H1 (cell line): Measurements from ENCODE around the gene PTPRG. TPM values are rescaled to one million over a fixed set of nuclear protein-coding genes. Genes with fewer than 3 reads are reported as not detected.

Source experiments
- CTCF ChIA-PET: fragments of 300-600 bp; sonication (Branson Sonifier 250); formaldehyde crosslinking; loops from one replicate; lab custom pipeline; 2021; ENCODE audit not compliant: partially characterized antibody; lab: Charles Lee
- POLR2A ChIA-PET: fragments of 300-600 bp; sonication (Branson Sonifier 250); formaldehyde crosslinking; loops from one replicate; lab custom pipeline; 2021; ENCODE audit warnings: inconsistent platforms; ENCODE audit not compliant: partially characterized antibody; lab: Charles Lee
- DNase-seq, 2 experiments: peaks; one replicate each; pipeline versions ENCODE4 v3.0.0 to v3.0.0-alpha.2; 2010 to 2022; ENCODE audit warnings: low spot score in 2 of 2, low read depth in 1 of 2, mixed read lengths in 1 of 2
- FAIRE-seq: peaks from 2 replicates; lab custom pipeline; 2011; peaks lifted over from hg19 to GRCh38; lab: Jason Lieb, UNC
- H2AFZ ChIP-seq: 2 replicates; pipeline ENCODE4 v1.8.1; 2012; ENCODE audit warnings: low read length, inconsistent platforms
- H2AK5ac ChIP-seq: 2 replicates; pipeline ENCODE4 v1.6.1; 2013; ENCODE audit warnings: low read depth, low read length
- H2BK120ac ChIP-seq: replicated peaks from 2 replicates; pipeline ENCODE3; 2013; ENCODE audit warnings: low read depth, low read length, inconsistent platforms
- H2BK12ac ChIP-seq: 2 replicates; pipeline ENCODE4 v1.6.1; 2013; ENCODE audit warnings: low read depth, low read length
- H2BK15ac ChIP-seq: 2 replicates; pipeline ENCODE4 v1.6.1; 2013; ENCODE audit warnings: low read length
- H2BK20ac ChIP-seq: 2 replicates; pipeline ENCODE4 v1.6.1; 2013; ENCODE audit warnings: low read length
- H2BK5ac ChIP-seq: 2 replicates; pipeline ENCODE4 v1.6.1; 2013; ENCODE audit warnings: low read depth, low read length
- H3K14ac ChIP-seq: 2 replicates; pipeline ENCODE4 v1.6.1; 2013; ENCODE audit warnings: inconsistent platforms; ENCODE audit not compliant: insufficient read length
- H3K18ac ChIP-seq: 2 replicates; pipeline ENCODE4 v1.6.1; 2013; ENCODE audit warnings: low read length; ENCODE audit errors: extremely low read depth
- H3K23ac ChIP-seq: 2 replicates; pipeline ENCODE4 v1.6.1; 2013; ENCODE audit warnings: inconsistent platforms; ENCODE audit not compliant: insufficient read length
- H3K23me2 ChIP-seq: 2 replicates; pipeline ENCODE4 v1.6.1; 2013; ENCODE audit warnings: low read depth, low read length
- H3K27ac ChIP-seq: 2 replicates; pipeline ENCODE4 v1.6.1; 2011; ENCODE audit warnings: low read depth, low read length, inconsistent platforms
- H3K27me3 ChIP-seq, 4 experiments: replicated peaks in 1 of 4; 1 replicate in 1 of 4; 2 replicates in 3 of 4; pipeline versions ENCODE4 v1.6.1 to v1.8.1; 2011 to 2013; ENCODE audit warnings: low read length in 3 of 4, mild to moderate bottlenecking in 3 of 4, inconsistent platforms in 2 of 4, mixed read lengths in 2 of 4, moderate library complexity in 1 of 4; ENCODE audit not compliant: control insufficient read depth in 3 of 4, insufficient read depth in 3 of 4; ENCODE audit errors: extremely low read depth in 1 of 4
- H3K36me3 ChIP-seq, 4 experiments: 2 replicates each; pipeline versions ENCODE4 v1.6.1 to v1.8.1; 2011 to 2013; ENCODE audit warnings: mild to moderate bottlenecking in 4 of 4, low read length in 3 of 4, moderate library complexity in 2 of 4, control low read depth in 1 of 4, inconsistent platforms in 1 of 4; ENCODE audit not compliant: insufficient read depth in 4 of 4, control insufficient read depth in 2 of 4
- H3K4ac ChIP-seq: replicated peaks from 2 replicates; pipeline ENCODE3; 2013; ENCODE audit warnings: low read length, low read depth, mixed read lengths, inconsistent platforms; ENCODE audit not compliant: insufficient read length
- H3K4me1 ChIP-seq, 4 experiments: replicated peaks in 1 of 4; 1 replicate in 1 of 4; 2 replicates in 3 of 4; pipeline versions ENCODE4 v1.6.1 to v1.8.1; 2011 to 2013; ENCODE audit warnings: low read length in 3 of 4, inconsistent platforms in 2 of 4, mixed read lengths in 1 of 4; ENCODE audit not compliant: insufficient read depth in 4 of 4, control insufficient read depth in 3 of 4
- H3K4me2 ChIP-seq, 2 experiments: 2 replicates each; pipeline versions ENCODE4 v1.6.1 to v1.8.1; 2011 to 2013; ENCODE audit warnings: low read depth in 2 of 2, low read length in 2 of 2, control low read depth in 1 of 2, inconsistent platforms in 1 of 2, mild to moderate bottlenecking in 1 of 2; ENCODE audit not compliant: insufficient read depth in 1 of 2
- H3K4me3 ChIP-seq, 4 experiments: fragments of 200-600, 300-600 bp in 1 of 4; sonication (generic), shearing (Covaris generic), sonication (Bioruptor Twin) in 1 of 4; 2 replicates each; pipeline versions ENCODE4 v1.5.1 to v1.8.1; 2011 to 2016; ENCODE audit warnings: low read length in 4 of 4, low read depth in 3 of 4, control low read depth in 2 of 4, inconsistent platforms in 2 of 4, mild to moderate bottlenecking in 2 of 4, mixed read lengths in 1 of 4, moderate library complexity in 1 of 4; ENCODE audit not compliant: insufficient read depth in 2 of 4; ENCODE audit errors: extremely low read depth in 1 of 4
- H3K56ac ChIP-seq: replicated peaks from 2 replicates; pipeline ENCODE3; 2013; ENCODE audit warnings: low read depth, mild to moderate bottlenecking, mixed read lengths, low read length, inconsistent platforms; ENCODE audit not compliant: insufficient read length
- H3K79me1 ChIP-seq: 2 replicates; pipeline ENCODE4 v1.6.1; 2013; ENCODE audit warnings: low read depth, low read length, control low read depth
- H3K79me2 ChIP-seq, 2 experiments: 2 replicates each; pipeline versions ENCODE4 v1.6.1 to v1.8.1; 2012 to 2013; ENCODE audit warnings: low read length in 2 of 2, mild to moderate bottlenecking in 2 of 2, inconsistent platforms in 1 of 2; ENCODE audit not compliant: insufficient read depth in 2 of 2, control insufficient read depth in 1 of 2
- H3K9ac ChIP-seq, 4 experiments: replicated peaks in 1 of 4; 1 replicate in 1 of 4; 2 replicates in 3 of 4; pipeline versions ENCODE4 v1.6.1 to v1.8.1; 2011 to 2013; ENCODE audit warnings: low read depth in 3 of 4, low read length in 3 of 4, control low read depth in 2 of 4, mild to moderate bottlenecking in 2 of 4, moderate library complexity in 2 of 4, inconsistent platforms in 1 of 4; ENCODE audit errors: extremely low read depth in 1 of 4
- H3K9me3 ChIP-seq, 2 experiments: 2 replicates each; pipeline versions ENCODE4 v1.6.1 to v1.8.1; 2012 to 2013; ENCODE audit warnings: mild to moderate bottlenecking in 2 of 2, moderate library complexity in 2 of 2, control low read depth in 1 of 2, inconsistent platforms in 1 of 2, low read depth in 1 of 2, low read length in 1 of 2, mixed read lengths in 1 of 2; ENCODE audit not compliant: insufficient read depth in 2 of 2
- H4K20me1 ChIP-seq, 2 experiments: replicated peaks in 1 of 2; 2 replicates each; pipeline versions ENCODE3 to v1.8.1; 2011 to 2013; ENCODE audit warnings: inconsistent platforms in 2 of 2, low read length in 2 of 2, mild to moderate bottlenecking in 1 of 2; ENCODE audit not compliant: insufficient read depth in 2 of 2, control insufficient read depth in 1 of 2
- H4K5ac ChIP-seq: 2 replicates; pipeline ENCODE4 v1.6.1; 2013; ENCODE audit warnings: low read length, low read depth, mixed read lengths, inconsistent platforms; ENCODE audit not compliant: insufficient read length
- H4K8ac ChIP-seq: 2 replicates; pipeline ENCODE4 v1.8.0; 2013; ENCODE audit warnings: mild to moderate bottlenecking, moderate library complexity, low read length, inconsistent platforms; ENCODE audit not compliant: insufficient read depth; ENCODE audit errors: extremely low read depth
- H4K91ac ChIP-seq: replicated peaks from 2 replicates; pipeline ENCODE3; 2013; ENCODE audit warnings: low read length, mixed read lengths, inconsistent platforms; ENCODE audit not compliant: insufficient read length
- BACH1 ChIP-seq: IDR thresholded peaks from 2 replicates; pipeline ENCODE4 v1.6.1; 2012; ENCODE audit warnings: low read length, improper control_type of control experiment
- JUND ChIP-seq: IDR thresholded peaks from 2 replicates; pipeline ENCODE4 v1.6.1; 2011; ENCODE audit warnings: mild to moderate bottlenecking, improper control_type of control experiment, low read length
- RAD21 ChIP-seq, 2 experiments: IDR thresholded peaks in 1 of 2; conservative IDR thresholded peaks in 1 of 2; 2 replicates each; pipeline ENCODE4 v1.6.1; 2011; ENCODE audit warnings: low read depth in 2 of 2, low read length in 2 of 2, improper control_type of control experiment in 1 of 2, inconsistent platforms in 1 of 2, mild to moderate bottlenecking in 1 of 2, moderate library complexity in 1 of 2
- RNF2 ChIP-seq: fragments of 200-900, 300-1000 bp; sonication (generic); IDR thresholded peaks from 2 replicates; pipeline ENCODE4 v1.7.1; 2016; ENCODE audit warnings: borderline replicate concordance, low read depth, mild to moderate bottlenecking, antibody characterized with exemption, low read length; ENCODE audit not compliant: poor library complexity, severe bottlenecking; ENCODE audit errors: missing control alignments
- SIN3A ChIP-seq, 2 experiments: IDR thresholded peaks in 1 of 2; conservative IDR thresholded peaks in 1 of 2; 2 replicates each; pipeline ENCODE4 v1.6.1; 2011 to 2012; ENCODE audit warnings: low read length in 2 of 2, improper control_type of control experiment in 1 of 2, low read depth in 1 of 2, mild to moderate bottlenecking in 1 of 2
- SIRT6 ChIP-seq: IDR thresholded peaks from one replicate; pipeline ENCODE4 v1.7.1; 2012; ENCODE audit warnings: low read length, inconsistent platforms
- WGBS, 2 experiments: shearing (Covaris generic) in 1 of 2; methylation state at CpG; one replicate each; pipeline versions ENCODE4 v1.1.6 to v1.1.7; 2013 to 2015; ENCODE audit warnings: low lambda C conversion rate in 2 of 2, mixed read lengths in 2 of 2, inconsistent platforms in 1 of 2, low coverage in 1 of 2, missing lambda C conversion rate in 1 of 2; ENCODE audit not compliant: insufficient replicate concordance in 2 of 2, insufficient coverage in 1 of 2, insufficient read length in 1 of 2; ENCODE audit errors: extremely low coverage in 1 of 2, missing lambda C conversion rate in 1 of 2; 5-methylcytosine and 5-hydroxymethylcytosine counted together
- polyA plus RNA-seq, 7 experiments: library from polyadenylated mRNA; depleted of rRNA in 3 of 7; stranded (reverse) in 5 of 7; unstranded in 2 of 7; fragments of >200 nt in 5 of 7; fragments of 200-250 nt in 2 of 7; gene quantifications; 1 replicate in 5 of 7; 2 replicates in 1 of 7; 4 replicates in 1 of 7; pipeline versions ENCODE4 v1.2.1 to v1.2.3, GENCODE V29; 2011 to 2013; ENCODE audit warnings: missing spikeins in 2 of 7, mixed read lengths in 2 of 7
- total RNA-seq: library from RNA; stranded (reverse); fragmentation: NEBNext Ultra II Directional; extraction: Animal tissue kit (Norgen Biotek cat#: 25700); gene quantifications from 2 replicates; pipeline ENCODE4 v1.2.1, GENCODE V29; 2021
- TF ChIP-seq, protein P1 (sequence below), 3 experiments: IDR thresholded peaks; 1 replicate in 2 of 3; 2 replicates in 1 of 3; pipeline versions ENCODE4 v1.5.1 to v1.6.1; 2011; ENCODE audit warnings: low read length in 3 of 3, mild to moderate bottlenecking in 3 of 3, inconsistent platforms in 2 of 3, low read depth in 1 of 3, moderate library complexity in 1 of 3; ENCODE audit not compliant: insufficient read depth in 1 of 3; ENCODE audit errors: control extremely low read depth in 1 of 3

PTPRG gene
- total and polyA plus RNA-seq, 2 of the 8 experiments (the other 6 are each of a cell fraction or from before 2014, with no cell fraction given) = 23.3 to 96.2 TPM

GRCh38 chr3:62201438-62202035, 640.2 kb downstream of the PTPRG start:
- Histone ChIP-seq H2BK120ac (no peak overlapping the region), H4K8ac (no peak overlapping the region), H4K91ac (no peak overlapping the region), H3K27ac (no peak overlapping the region), H2BK20ac (no peak overlapping the region), H3K9me3 (no peaks in the 10 kb centered on the region), H2AK5ac (no peak overlapping the region), H3K23ac (no peak overlapping the region), H3K14ac (no peak overlapping the region), H4K5ac (no peak overlapping the region), H2BK5ac (no peak overlapping the region), H3K4me2 (no peak overlapping the region), H2BK12ac (no peak overlapping the region), H3K56ac (no peak overlapping the region), H3K9ac (no peak overlapping the region), H2BK15ac (no peak overlapping the region), H3K79me2 (no peaks in the 10 kb centered on the region), H3K4ac (no peak overlapping the region), H3K36me3 (peaks cover 0 to 13% (median 5%) of the 10 kb centered on the region in 4 experiments; a peak in 5 of 8 replicates), H2AFZ (no peak overlapping the region), H3K79me1 (no peaks in the 10 kb centered on the region; the same call in 1 of the 2 replicates), H3K4me1 (no peaks in the 10 kb centered on the region), H4K20me1 (peaks cover 1 to 2% of the 10 kb centered on the region in 2 experiments), H3K4me3 (no peak overlapping the region), H3K23me2 (no peaks in the 10 kb centered on the region), H3K27me3 (no peaks in the 10 kb centered on the region), H3K18ac (no peak overlapping the region)
- DNase-seq (no peak), FAIRE-seq (peak; percentile 86)
- ChIA-PET CTCF (interaction anchor here (0.8 to 4.8 kb wide), 32 partner anchors 8 to 672 kb away, joined by 3 to 46 read pairs (median 4); no protein-coding TSS in a partner anchor), POLR2A (no interaction called here)
- TF ChIP-seq SIRT6 (no peak), RNF2 (no peak), RAD21 (IDR thresholded peaks at IDR 0.05 in 1 of 2, conservative IDR thresholded peaks at IDR 0.05 in 1 of 2; ENCODE audit: low read depth in 2 of 2, low read length in 2 of 2) (peak; percentile 64 to 68), BACH1 (0 out of 2 replicates have a peak, but pooled peaks have one; percentile 8), JUND (no peak), SIN3A (conservative IDR thresholded peaks at IDR 0.05 in 1 of 2, IDR thresholded peaks at IDR 0.05 in 1 of 2; ENCODE audit: low read depth in 1 of 2, low read length in 2 of 2) (no peak)
- TF ChIP-seq, protein P1, sequence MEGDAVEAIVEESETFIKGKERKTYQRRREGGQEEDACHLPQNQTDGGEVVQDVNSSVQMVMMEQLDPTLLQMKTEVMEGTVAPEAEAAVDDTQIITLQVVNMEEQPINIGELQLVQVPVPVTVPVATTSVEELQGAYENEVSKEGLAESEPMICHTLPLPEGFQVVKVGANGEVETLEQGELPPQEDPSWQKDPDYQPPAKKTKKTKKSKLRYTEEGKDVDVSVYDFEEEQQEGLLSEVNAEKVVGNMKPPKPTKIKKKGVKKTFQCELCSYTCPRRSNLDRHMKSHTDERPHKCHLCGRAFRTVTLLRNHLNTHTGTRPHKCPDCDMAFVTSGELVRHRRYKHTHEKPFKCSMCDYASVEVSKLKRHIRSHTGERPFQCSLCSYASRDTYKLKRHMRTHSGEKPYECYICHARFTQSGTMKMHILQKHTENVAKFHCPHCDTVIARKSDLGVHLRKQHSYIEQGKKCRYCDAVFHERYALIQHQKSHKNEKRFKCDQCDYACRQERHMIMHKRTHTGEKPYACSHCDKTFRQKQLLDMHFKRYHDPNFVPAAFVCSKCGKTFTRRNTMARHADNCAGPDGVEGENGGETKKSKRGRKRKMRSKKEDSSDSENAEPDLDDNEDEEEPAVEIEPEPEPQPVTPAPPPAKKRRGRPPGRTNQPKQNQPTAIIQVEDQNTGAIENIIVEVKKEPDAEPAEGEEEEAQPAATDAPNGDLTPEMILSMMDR (IDR thresholded peaks at IDR 0.05; ENCODE audit: control extremely low read depth in 1 of 3, insufficient read depth in 1 of 3, low read depth in 1 of 3, low read length in 3 of 3) = peak in 2 of 3 experiments; percentile 39 to 53; a peak in 2 of 4 replicates
- whole genome bisulfite sequencing, 2 experiments = 58% methylated on average over 6 of the region's 6 CpGs; no CpG with 5 or more reads in 1 of the 2 experiments
